Measurements from ENCODE around the gene GPANK1.

GPANK1 gene

GRCh38 chr6:31659649-31660380, 5.0 kb downstream of the GPANK1 start:
- TF ChIP-seq CTCF (IDR thresholded peaks at IDR 0.05; ENCODE audit: insufficient read depth, low read length, poor library complexity, severe bottlenecking): no peak
- Histone ChIP-seq H3K36me3 (ENCODE audit: control insufficient read depth, insufficient read depth, low read length) (peaks cover 11% of the 10 kb centered on the region), H3K27me3 (replicated peaks; ENCODE audit: control insufficient read depth, insufficient read depth, low read length) (no peaks in the 10 kb centered on the region), H3K4me3 (replicated peaks; ENCODE audit: low read depth, low read length) (peak overlapping the region; percentile 92)
- no peak for DNase-seq (ENCODE audit: extremely low read depth, insufficient read length)

GRCh38 chr6:31658983-31659648, 5.7 kb downstream of the GPANK1 start:
- DNase-seq (ENCODE audit: extremely low read depth, insufficient read length): no peak
- no peak for TF ChIP-seq CTCF (IDR thresholded peaks at IDR 0.05; ENCODE audit: insufficient read depth, low read length, poor library complexity, severe bottlenecking)
- Histone ChIP-seq H3K36me3 (ENCODE audit: control insufficient read depth, insufficient read depth, low read length) (peaks cover 11% of the 10 kb centered on the region), H3K27me3 (replicated peaks; ENCODE audit: control insufficient read depth, insufficient read depth, low read length) (no peaks in the 10 kb centered on the region), H3K4me3 (replicated peaks; ENCODE audit: low read depth, low read length) (peak overlapping the region; percentile 92)

GRCh38 chr6:31658158-31658688, 6.6 kb downstream of the GPANK1 start:
- Histone ChIP-seq H3K4me3 (replicated peaks; ENCODE audit: low read depth, low read length) (peak overlapping the region; percentile 11), H3K36me3 (ENCODE audit: control insufficient read depth, insufficient read depth, low read length) (peaks cover 11% of the 10 kb centered on the region), H3K27me3 (replicated peaks; ENCODE audit: control insufficient read depth, insufficient read depth, low read length) (no peaks in the 10 kb centered on the region)
- TF ChIP-seq CTCF (IDR thresholded peaks at IDR 0.05; ENCODE audit: insufficient read depth, low read length, poor library complexity, severe bottlenecking): no peak
- DNase-seq (ENCODE audit: extremely low read depth, insufficient read length): no peak

GRCh38 chr6:31657406-31658157, 7.2 kb downstream of the GPANK1 start:
- H3K27me3 ChIP-seq (replicated peaks; ENCODE audit: control insufficient read depth, insufficient read depth, low read length): no peaks in the 10 kb centered on the region
- H3K4me3 ChIP-seq (replicated peaks; ENCODE audit: low read depth, low read length): no peak overlapping the region
- no peak for TF ChIP-seq CTCF (IDR thresholded peaks at IDR 0.05; ENCODE audit: insufficient read depth, low read length, poor library complexity, severe bottlenecking)
- peaks cover 11% of the 10 kb centered on the region for H3K36me3 ChIP-seq (ENCODE audit: control insufficient read depth, insufficient read depth, low read length)
- DNase-seq (ENCODE audit: extremely low read depth, insufficient read length): no peak

DNA sequence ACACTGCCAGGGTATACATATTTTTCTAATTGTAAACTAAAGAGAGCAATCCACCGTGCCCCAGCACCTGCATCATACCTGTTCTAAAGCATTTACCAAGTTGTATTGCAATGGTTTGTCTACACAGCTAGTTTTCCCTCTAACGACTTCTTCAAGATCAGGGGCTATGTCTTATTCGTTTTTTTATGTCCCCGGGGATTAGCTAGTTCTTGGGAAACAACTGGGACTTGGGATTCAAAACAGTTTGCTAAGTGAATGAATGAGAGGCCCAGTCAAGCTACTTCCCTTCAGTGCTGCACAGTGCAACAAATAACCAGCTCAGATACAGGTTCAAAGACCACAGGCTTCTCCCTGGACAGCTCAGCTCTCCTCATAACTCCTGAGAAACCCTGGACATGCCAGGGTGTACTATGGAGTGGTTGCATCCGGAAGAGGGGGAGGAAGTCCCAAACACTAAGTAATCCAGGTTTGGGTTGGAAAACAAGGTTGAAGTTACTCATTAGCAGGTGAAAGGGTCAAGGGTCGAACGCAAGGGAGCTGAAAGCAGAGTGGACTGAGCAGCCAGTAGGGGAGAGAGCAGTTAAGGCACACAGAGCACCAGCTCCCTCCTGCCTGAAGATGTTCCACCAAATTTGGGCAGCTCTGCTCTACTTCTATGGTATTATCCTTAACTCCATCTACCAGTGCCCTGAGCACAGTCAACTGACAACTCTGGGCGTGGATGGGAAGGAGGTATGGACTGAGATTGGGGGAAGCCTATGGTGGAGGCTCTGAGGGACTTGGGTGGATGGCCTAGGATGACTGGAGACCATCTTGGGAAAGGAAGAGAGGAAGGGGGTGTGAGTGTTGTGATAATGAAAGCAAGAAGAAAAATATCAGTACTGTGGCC, 9.2 kb downstream of the GPANK1 start, which contains the start of gene APOM:
Gene APOM (plus strand): TSS at position 546 of the 889 bp plus-strand sequence. CDS start 73 bp downstream, at position 619.
- no peak within 1 kb of the TSS for H3K4me3 ChIP-seq (replicated peaks; ENCODE audit: low read depth, low read length)
- H3K36me3 ChIP-seq (ENCODE audit: control insufficient read depth, insufficient read depth, low read length): peaks cover 7% of the 10 kb centered on the region
- no peak for TF ChIP-seq CTCF (IDR thresholded peaks at IDR 0.05; ENCODE audit: insufficient read depth, low read length, poor library complexity, severe bottlenecking)
- no peak for DNase-seq (ENCODE audit: extremely low read depth, insufficient read length)
- H3K27me3 ChIP-seq (replicated peaks; ENCODE audit: control insufficient read depth, insufficient read depth, low read length): no peaks in the 10 kb centered on the region
